ENCODE results near the gene RUSC1. TPM values are rescaled to one million over a fixed set of nuclear protein-coding genes. Genes with fewer than 3 reads are reported as not detected.
A peak's percentile ranks its signal among the peaks of the same experiment; 100 is the strongest.

Gene RUSC1
- total RNA-seq, 1 experiment from 2014 or later: 69.2 TPM

- DNase-seq (ENCODE audit: low read depth, low spot score): peak; percentile 80
- peak; percentile 60 for TF ChIP-seq POLR2AphosphoS5 (IDR thresholded peaks at IDR 0.05; ENCODE audit: low read depth, low read length)
- TF ChIP-seq MAX (IDR thresholded peaks at IDR 0.05): no peak
- TF ChIP-seq CTCF (IDR thresholded peaks at IDR 0.05 in 2 of 3, conservative IDR thresholded peaks at IDR 0.05 in 1 of 3; ENCODE audit: borderline replicate concordance in 1 of 3, insufficient read depth in 1 of 3, low read depth in 2 of 3, low read length in 2 of 3): no peak
- no peak for TF ChIP-seq REST (IDR thresholded peaks at IDR 0.05; ENCODE audit: low read depth)
- no peak for TF ChIP-seq FOSL1 (IDR thresholded peaks at IDR 0.05; ENCODE audit: low read depth)
- Histone ChIP-seq H3K4me3 (replicated peaks in 1 of 2; ENCODE audit: low read depth in 1 of 2, low read length in 2 of 2) (peak overlapping the region; percentile 83 to 96), H3K4me1 (ENCODE audit: control insufficient read depth in 1 of 2, insufficient read depth in 2 of 2, low read length in 2 of 2) (peaks cover 15 to 25% of the 10 kb centered on the region in 2 experiments), H4K20me1 (ENCODE audit: insufficient read depth) (no peaks in the 10 kb centered on the region), H3K36me3 (ENCODE audit: control insufficient read depth in 1 of 2, insufficient read depth in 2 of 2, low read length in 2 of 2) (peaks cover 25 to 34% of the 10 kb centered on the region in 2 experiments; a peak in 3 of 4 replicates), H3K9me2 (ENCODE audit: insufficient read depth) (no peaks in the 10 kb centered on the region), H3K79me2 (ENCODE audit: insufficient read depth, low read length) (peaks cover 39% of the 10 kb centered on the region; the same call in 1 of the 2 replicates), H3K27ac (ENCODE audit: low read depth, low read length) (peak overlapping the region; percentile 96), H3K9ac (ENCODE audit: low read length) (peak overlapping the region; percentile 87), H3K27me3 (ENCODE audit: insufficient read depth, low read length) (no peaks in the 10 kb centered on the region), H3K4me2 (ENCODE audit: low read length) (peak overlapping the region; percentile 100), H2AFZ (ENCODE audit: low read depth, low read length, poor library complexity, severe bottlenecking) (no peak overlapping the region), H3K9me3 (ENCODE audit: control insufficient read depth in 1 of 2, insufficient read depth in 1 of 2, low read depth in 1 of 2, low read length in 2 of 2) (no peaks in the 10 kb centered on the region)
- ChIA-PET POLR2A (interaction anchor here (0.6 to 1.7 kb wide), 5 partner anchors 16 to 681 kb away, joined by 3 to 11 read pairs (median 5); partner anchors contain the start of genes CLK2 and FDPS), RAD21 (ENCODE audit: low non-redundant PET in 1 of 2, low total read pairs in 2 of 2, uncharacterized antibody in 2 of 2, unreplicated experiment in 2 of 2) (interaction anchor here (0.6 to 1.5 kb wide), 6 partner anchors 51 to 810 kb away, joined by 3 to 9 read pairs (median 4); partner anchors contain the start of genes CLK2 (in 1 of the 2) and SCAMP3 (in 1 of the 2)), CTCF (interaction anchor here (1.0 to 3.9 kb wide), 10 partner anchors 16 to 176 kb away, joined by 3 to 44 read pairs (median 6); partner anchors contain the start of genes FDPS, HCN3, KRTCAP2 and MTX1)
- intact Hi-C loops (cut with micrococcal nuclease): loop anchor here (1.0 to 10.0 kb wide), 4 partner anchors 46 to 269 kb away; partner anchors contain the start of genes HCN3, KRTCAP2 and TRIM46
- ATAC-seq: peak; percentile 63
- no TSS peak for BruUV-seq (replicated peaks)
Observed at GRCh38 chr1:155323729-155324036, 3.0 kb downstream of the RUSC1 start.

All from HCT116 (cell line).